H1 (cell line): ENCODE data around the gene HARS1. TPM values are rescaled to one million over a fixed set of nuclear protein-coding genes. Genes with fewer than 3 reads are reported as not detected.

ENCODE experiments used
- CTCF ChIA-PET: fragments of 300-600 bp; sonication (Branson Sonifier 250); formaldehyde crosslinking; loops from one replicate; lab custom pipeline; 2021; ENCODE audit not compliant: partially characterized antibody; lab: Charles Lee
- POLR2A ChIA-PET: fragments of 300-600 bp; sonication (Branson Sonifier 250); formaldehyde crosslinking; loops from one replicate; lab custom pipeline; 2021; ENCODE audit warnings: inconsistent platforms; ENCODE audit not compliant: partially characterized antibody; lab: Charles Lee
- DNase-seq, 2 experiments: peaks; one replicate each; pipeline versions ENCODE4 v3.0.0 to v3.0.0-alpha.2; 2010 to 2022; ENCODE audit warnings: low spot score in 2 of 2, low read depth in 1 of 2, mixed read lengths in 1 of 2
- FAIRE-seq: peaks from 2 replicates; lab custom pipeline; 2011; peaks lifted over from hg19 to GRCh38; lab: Jason Lieb, UNC
- H2AFZ ChIP-seq: 2 replicates; pipeline ENCODE4 v1.8.1; 2012; ENCODE audit warnings: low read length, inconsistent platforms
- H2AK5ac ChIP-seq: 2 replicates; pipeline ENCODE4 v1.6.1; 2013; ENCODE audit warnings: low read depth, low read length
- H2BK120ac ChIP-seq: replicated peaks from 2 replicates; pipeline ENCODE3; 2013; ENCODE audit warnings: low read depth, low read length, inconsistent platforms
- H2BK12ac ChIP-seq: 2 replicates; pipeline ENCODE4 v1.6.1; 2013; ENCODE audit warnings: low read depth, low read length
- H2BK15ac ChIP-seq: 2 replicates; pipeline ENCODE4 v1.6.1; 2013; ENCODE audit warnings: low read length
- H2BK20ac ChIP-seq: 2 replicates; pipeline ENCODE4 v1.6.1; 2013; ENCODE audit warnings: low read length
- H2BK5ac ChIP-seq: 2 replicates; pipeline ENCODE4 v1.6.1; 2013; ENCODE audit warnings: low read depth, low read length
- H3K14ac ChIP-seq: 2 replicates; pipeline ENCODE4 v1.6.1; 2013; ENCODE audit warnings: inconsistent platforms; ENCODE audit not compliant: insufficient read length
- H3K18ac ChIP-seq: 2 replicates; pipeline ENCODE4 v1.6.1; 2013; ENCODE audit warnings: low read length; ENCODE audit errors: extremely low read depth
- H3K23ac ChIP-seq: 2 replicates; pipeline ENCODE4 v1.6.1; 2013; ENCODE audit warnings: inconsistent platforms; ENCODE audit not compliant: insufficient read length
- H3K23me2 ChIP-seq: 2 replicates; pipeline ENCODE4 v1.6.1; 2013; ENCODE audit warnings: low read depth, low read length
- H3K27ac ChIP-seq: 2 replicates; pipeline ENCODE4 v1.6.1; 2011; ENCODE audit warnings: low read depth, low read length, inconsistent platforms
- H3K27me3 ChIP-seq, 4 experiments: replicated peaks in 1 of 4; 1 replicate in 1 of 4; 2 replicates in 3 of 4; pipeline versions ENCODE4 v1.6.1 to v1.8.1; 2011 to 2013; ENCODE audit warnings: low read length in 3 of 4, mild to moderate bottlenecking in 3 of 4, inconsistent platforms in 2 of 4, mixed read lengths in 2 of 4, moderate library complexity in 1 of 4; ENCODE audit not compliant: control insufficient read depth in 3 of 4, insufficient read depth in 3 of 4; ENCODE audit errors: extremely low read depth in 1 of 4
- H3K36me3 ChIP-seq, 4 experiments: 2 replicates each; pipeline versions ENCODE4 v1.6.1 to v1.8.1; 2011 to 2013; ENCODE audit warnings: mild to moderate bottlenecking in 4 of 4, low read length in 3 of 4, moderate library complexity in 2 of 4, control low read depth in 1 of 4, inconsistent platforms in 1 of 4; ENCODE audit not compliant: insufficient read depth in 4 of 4, control insufficient read depth in 2 of 4
- H3K4ac ChIP-seq: replicated peaks from 2 replicates; pipeline ENCODE3; 2013; ENCODE audit warnings: low read length, low read depth, mixed read lengths, inconsistent platforms; ENCODE audit not compliant: insufficient read length
- H3K4me1 ChIP-seq, 4 experiments: replicated peaks in 1 of 4; 1 replicate in 1 of 4; 2 replicates in 3 of 4; pipeline versions ENCODE4 v1.6.1 to v1.8.1; 2011 to 2013; ENCODE audit warnings: low read length in 3 of 4, inconsistent platforms in 2 of 4, mixed read lengths in 1 of 4; ENCODE audit not compliant: insufficient read depth in 4 of 4, control insufficient read depth in 3 of 4
- H3K4me2 ChIP-seq, 2 experiments: 2 replicates each; pipeline versions ENCODE4 v1.6.1 to v1.8.1; 2011 to 2013; ENCODE audit warnings: low read depth in 2 of 2, low read length in 2 of 2, control low read depth in 1 of 2, inconsistent platforms in 1 of 2, mild to moderate bottlenecking in 1 of 2; ENCODE audit not compliant: insufficient read depth in 1 of 2
- H3K4me3 ChIP-seq, 4 experiments: fragments of 200-600, 300-600 bp in 1 of 4; sonication (generic), shearing (Covaris generic), sonication (Bioruptor Twin) in 1 of 4; 2 replicates each; pipeline versions ENCODE4 v1.5.1 to v1.8.1; 2011 to 2016; ENCODE audit warnings: low read length in 4 of 4, low read depth in 3 of 4, control low read depth in 2 of 4, inconsistent platforms in 2 of 4, mild to moderate bottlenecking in 2 of 4, mixed read lengths in 1 of 4, moderate library complexity in 1 of 4; ENCODE audit not compliant: insufficient read depth in 2 of 4; ENCODE audit errors: extremely low read depth in 1 of 4
- H3K56ac ChIP-seq: replicated peaks from 2 replicates; pipeline ENCODE3; 2013; ENCODE audit warnings: low read depth, mild to moderate bottlenecking, mixed read lengths, low read length, inconsistent platforms; ENCODE audit not compliant: insufficient read length
- H3K79me1 ChIP-seq: 2 replicates; pipeline ENCODE4 v1.6.1; 2013; ENCODE audit warnings: low read depth, low read length, control low read depth
- H3K79me2 ChIP-seq, 2 experiments: 2 replicates each; pipeline versions ENCODE4 v1.6.1 to v1.8.1; 2012 to 2013; ENCODE audit warnings: low read length in 2 of 2, mild to moderate bottlenecking in 2 of 2, inconsistent platforms in 1 of 2; ENCODE audit not compliant: insufficient read depth in 2 of 2, control insufficient read depth in 1 of 2
- H3K9ac ChIP-seq, 4 experiments: replicated peaks in 1 of 4; 1 replicate in 1 of 4; 2 replicates in 3 of 4; pipeline versions ENCODE4 v1.6.1 to v1.8.1; 2011 to 2013; ENCODE audit warnings: low read depth in 3 of 4, low read length in 3 of 4, control low read depth in 2 of 4, mild to moderate bottlenecking in 2 of 4, moderate library complexity in 2 of 4, inconsistent platforms in 1 of 4; ENCODE audit errors: extremely low read depth in 1 of 4
- H3K9me3 ChIP-seq, 2 experiments: 2 replicates each; pipeline versions ENCODE4 v1.6.1 to v1.8.1; 2012 to 2013; ENCODE audit warnings: mild to moderate bottlenecking in 2 of 2, moderate library complexity in 2 of 2, control low read depth in 1 of 2, inconsistent platforms in 1 of 2, low read depth in 1 of 2, low read length in 1 of 2, mixed read lengths in 1 of 2; ENCODE audit not compliant: insufficient read depth in 2 of 2
- H4K20me1 ChIP-seq, 2 experiments: replicated peaks in 1 of 2; 2 replicates each; pipeline versions ENCODE3 to v1.8.1; 2011 to 2013; ENCODE audit warnings: inconsistent platforms in 2 of 2, low read length in 2 of 2, mild to moderate bottlenecking in 1 of 2; ENCODE audit not compliant: insufficient read depth in 2 of 2, control insufficient read depth in 1 of 2
- H4K5ac ChIP-seq: 2 replicates; pipeline ENCODE4 v1.6.1; 2013; ENCODE audit warnings: low read length, low read depth, mixed read lengths, inconsistent platforms; ENCODE audit not compliant: insufficient read length
- H4K8ac ChIP-seq: 2 replicates; pipeline ENCODE4 v1.8.0; 2013; ENCODE audit warnings: mild to moderate bottlenecking, moderate library complexity, low read length, inconsistent platforms; ENCODE audit not compliant: insufficient read depth; ENCODE audit errors: extremely low read depth
- H4K91ac ChIP-seq: replicated peaks from 2 replicates; pipeline ENCODE3; 2013; ENCODE audit warnings: low read length, mixed read lengths, inconsistent platforms; ENCODE audit not compliant: insufficient read length
- CBX5 ChIP-seq: fragments of 300-800, 300-1000 bp; sonication (generic); IDR thresholded peaks from 2 replicates; pipeline ENCODE4 v1.7.1; 2016; ENCODE audit warnings: antibody characterized with exemption, low read length, low read depth
- CEBPB ChIP-seq: IDR thresholded peaks from 2 replicates; pipeline ENCODE4 v1.6.1; 2012; ENCODE audit warnings: low read depth, low read length
- EGR1 ChIP-seq: IDR thresholded peaks from 2 replicates; pipeline ENCODE4 v1.6.1; 2011; ENCODE audit warnings: low read depth, low read length, borderline replicate concordance
- GTF2F1 ChIP-seq: IDR thresholded peaks from 2 replicates; pipeline ENCODE4 v1.6.1; 2012; ENCODE audit warnings: low read depth, low read length, improper control_type of control experiment, borderline replicate concordance
- HDAC2 ChIP-seq, 2 experiments: fragments of 300-600 bp in 1 of 2; sonication (generic) in 1 of 2; IDR thresholded peaks; 2 replicates each; pipeline ENCODE4 v1.6.1; 2011 to 2012; ENCODE audit warnings: low read depth in 2 of 2, low read length in 2 of 2, mild to moderate bottlenecking in 2 of 2, moderate library complexity in 2 of 2, borderline replicate concordance in 1 of 2, inconsistent platforms in 1 of 2
- KDM1A ChIP-seq: fragments of 200-600, 300-600 bp; sonication (generic); IDR thresholded peaks from 2 replicates; pipeline ENCODE4 v1.7.1; 2016; ENCODE audit warnings: mild to moderate bottlenecking, low read length, borderline replicate concordance
- KDM5A ChIP-seq: fragments of 200-600 bp; IDR thresholded peaks from 2 replicates; pipeline ENCODE4 v1.7.1; 2012; ENCODE audit warnings: mild to moderate bottlenecking, low read length, inconsistent platforms, mixed read lengths
- RBBP5 ChIP-seq: IDR thresholded peaks from 2 replicates; pipeline ENCODE4 v1.7.1; 2012; ENCODE audit warnings: low read depth, mild to moderate bottlenecking, inconsistent platforms, low read length, moderate library complexity, borderline replicate concordance
- RFX5 ChIP-seq: IDR thresholded peaks from 2 replicates; pipeline ENCODE4 v1.6.1; 2011; ENCODE audit warnings: low read depth, low read length, improper control_type of control experiment, borderline replicate concordance
- SP1 ChIP-seq: IDR thresholded peaks from 2 replicates; pipeline ENCODE4 v1.6.1; 2011; ENCODE audit warnings: low read depth, low read length
- TAF1 ChIP-seq: IDR thresholded peaks from 2 replicates; pipeline ENCODE4 v1.6.1; 2011; ENCODE audit warnings: mild to moderate bottlenecking, low read depth, low read length
- WGBS, 2 experiments: shearing (Covaris generic) in 1 of 2; methylation state at CpG; one replicate each; pipeline versions ENCODE4 v1.1.6 to v1.1.7; 2013 to 2015; ENCODE audit warnings: low lambda C conversion rate in 2 of 2, mixed read lengths in 2 of 2, inconsistent platforms in 1 of 2, low coverage in 1 of 2, missing lambda C conversion rate in 1 of 2; ENCODE audit not compliant: insufficient replicate concordance in 2 of 2, insufficient coverage in 1 of 2, insufficient read length in 1 of 2; ENCODE audit errors: extremely low coverage in 1 of 2, missing lambda C conversion rate in 1 of 2; 5-methylcytosine and 5-hydroxymethylcytosine counted together
- polyA plus RNA-seq, 7 experiments: library from polyadenylated mRNA; depleted of rRNA in 3 of 7; stranded (reverse) in 5 of 7; unstranded in 2 of 7; fragments of >200 nt in 5 of 7; fragments of 200-250 nt in 2 of 7; gene quantifications; 1 replicate in 5 of 7; 2 replicates in 1 of 7; 4 replicates in 1 of 7; pipeline versions ENCODE4 v1.2.1 to v1.2.3, GENCODE V29; 2011 to 2013; ENCODE audit warnings: missing spikeins in 2 of 7, mixed read lengths in 2 of 7
- total RNA-seq: library from RNA; stranded (reverse); fragmentation: NEBNext Ultra II Directional; extraction: Animal tissue kit (Norgen Biotek cat#: 25700); gene quantifications from 2 replicates; pipeline ENCODE4 v1.2.1, GENCODE V29; 2021
- TF ChIP-seq, protein P1 (sequence below): IDR thresholded peaks from 2 replicates; pipeline ENCODE4 v1.6.1; 2012; ENCODE audit warnings: low read length, inconsistent platforms

The HARS1 gene
- total and polyA plus RNA-seq, 2 of the 8 experiments (the other 6 are each of a cell fraction or from before 2014, with no cell fraction given) = 27.8 to 56.8 TPM

DNA sequence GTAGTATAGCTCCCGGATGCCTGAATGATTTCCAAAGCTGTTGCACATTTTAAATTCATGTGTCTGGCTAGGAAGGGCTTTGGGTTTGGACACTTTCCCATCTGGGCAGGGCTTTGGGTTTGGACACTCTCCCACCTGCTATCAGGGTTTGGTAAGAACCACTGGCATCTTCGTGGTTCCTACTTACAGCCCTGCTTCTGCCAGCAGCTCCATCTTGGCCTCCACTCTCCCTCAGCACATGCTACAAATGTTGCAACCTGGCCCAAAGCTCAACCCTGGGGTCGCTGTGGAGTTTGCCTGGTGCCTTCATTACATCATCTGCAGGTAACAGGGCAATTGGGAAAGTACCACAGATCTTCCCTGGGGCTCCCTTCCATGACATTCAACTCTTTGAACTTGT, 48.5 kb downstream of the HARS1 start:
- H4K5ac ChIP-seq = no peak overlapping the region
- H2BK120ac ChIP-seq = no peak overlapping the region
- no peaks in the 10 kb centered on the region for H3K9me3 ChIP-seq
- H3K23me2 ChIP-seq = peaks cover 10% of the 10 kb centered on the region; the same call in 1 of the 2 replicates
- ChIA-PET CTCF (interaction anchor here (0.7 to 1.8 kb wide), 2 partner anchors 94 to 921 kb away, joined by 3 to 9 read pairs; partner anchors contain the start of gene EIF4EBP3), POLR2A (interaction anchor here (0.6 to 7.9 kb wide), 8 partner anchors 45 to 269 kb away, joined by 3 to 78 read pairs (median 4); partner anchors contain the start of genes EIF4EBP3, SRA1 and ZMAT2)
- FAIRE-seq (no peak), DNase-seq (no peak)
- H3K4me3 ChIP-seq = no peak overlapping the region
- H4K20me1 ChIP-seq = peaks cover 0 to 4% of the 10 kb centered on the region in 2 experiments
- no peak overlapping the region for H2AFZ ChIP-seq
- no peak overlapping the region for H3K56ac ChIP-seq
- peaks cover 12 to 38% (median 26%) of the 10 kb centered on the region in 4 experiments for H3K36me3 ChIP-seq
- no peak overlapping the region for H3K23ac ChIP-seq
- no peaks in the 10 kb centered on the region; the same call in 1 of the 2 replicates for H3K79me1 ChIP-seq
- H3K9ac ChIP-seq = no peak overlapping the region
- peaks cover 0 to 4% (median 2%) of the 10 kb centered on the region in 4 experiments; a peak in 3 of 7 replicates for H3K4me1 ChIP-seq
- H3K79me2 ChIP-seq = peaks cover 5 to 18% of the 10 kb centered on the region in 2 experiments; a peak in 3 of 4 replicates
- H3K27me3 ChIP-seq = no peaks in the 10 kb centered on the region
- H2BK12ac ChIP-seq = no peak overlapping the region
- no peak overlapping the region for H3K18ac ChIP-seq
- H2AK5ac ChIP-seq = no peak overlapping the region
- no peak overlapping the region for H3K4me2 ChIP-seq
- H2BK20ac ChIP-seq = no peak overlapping the region
- H4K91ac ChIP-seq = no peak overlapping the region
- H3K27ac ChIP-seq = no peak overlapping the region
- H2BK15ac ChIP-seq = no peak overlapping the region
- no peak overlapping the region for H2BK5ac ChIP-seq
- no peak overlapping the region for H3K14ac ChIP-seq
- WGBS, 2 experiments = 79% methylated on average over 3 of the region's 3 CpGs; no CpG with 5 or more reads in 1 of the 2 experiments
- no peak overlapping the region for H3K4ac ChIP-seq
- no peak overlapping the region for H4K8ac ChIP-seq
- TF ChIP-seq GTF2F1 (no peak), CEBPB (no peak), HDAC2 (IDR thresholded peaks at IDR 0.05; ENCODE audit: borderline replicate concordance in 1 of 2, low read depth in 2 of 2, low read length in 2 of 2) (no peak), TAF1 (no peak), SP1 (no peak), KDM1A (no peak), RBBP5 (no peak), RFX5 (no peak), KDM5A (no peak), CBX5 (no peak), EGR1 (no peak)
- TF ChIP-seq, protein P1, sequence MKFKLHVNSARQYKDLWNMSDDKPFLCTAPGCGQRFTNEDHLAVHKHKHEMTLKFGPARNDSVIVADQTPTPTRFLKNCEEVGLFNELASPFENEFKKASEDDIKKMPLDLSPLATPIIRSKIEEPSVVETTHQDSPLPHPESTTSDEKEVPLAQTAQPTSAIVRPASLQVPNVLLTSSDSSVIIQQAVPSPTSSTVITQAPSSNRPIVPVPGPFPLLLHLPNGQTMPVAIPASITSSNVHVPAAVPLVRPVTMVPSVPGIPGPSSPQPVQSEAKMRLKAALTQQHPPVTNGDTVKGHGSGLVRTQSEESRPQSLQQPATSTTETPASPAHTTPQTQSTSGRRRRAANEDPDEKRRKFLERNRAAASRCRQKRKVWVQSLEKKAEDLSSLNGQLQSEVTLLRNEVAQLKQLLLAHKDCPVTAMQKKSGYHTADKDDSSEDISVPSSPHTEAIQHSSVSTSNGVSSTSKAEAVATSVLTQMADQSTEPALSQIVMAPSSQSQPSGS = no peak
